Ishikawa (cell line): ENCODE measurements around the gene HBE1.

Experiments used
- CEBPB ChIP-seq: IDR thresholded peaks from 2 replicates; pipeline ENCODE4 v1.6.1; 2012
- CREB1 ChIP-seq: IDR thresholded peaks from 2 replicates; pipeline ENCODE4 v1.6.1; 2012; ENCODE audit warnings: low read depth
- FOXM1 ChIP-seq: IDR thresholded peaks from 2 replicates; pipeline ENCODE4 v1.6.1; 2012; ENCODE audit warnings: low read depth, borderline replicate concordance
- MAX ChIP-seq: IDR thresholded peaks from 2 replicates; pipeline ENCODE4 v1.6.1; 2012
- NFIC ChIP-seq: IDR thresholded peaks from 2 replicates; pipeline ENCODE4 v1.6.1; 2012
- RAD21 ChIP-seq: IDR thresholded peaks from 2 replicates; pipeline ENCODE4 v1.6.1; 2012; ENCODE audit warnings: low read depth
- REST ChIP-seq: IDR thresholded peaks from 2 replicates; pipeline ENCODE4 v1.6.1; 2012; ENCODE audit warnings: low read depth, mild to moderate bottlenecking
- TAF1 ChIP-seq: IDR thresholded peaks from 2 replicates; pipeline ENCODE4 v1.6.1; 2012; ENCODE audit warnings: low read depth, mild to moderate bottlenecking
- TCF12 ChIP-seq: IDR thresholded peaks from 2 replicates; pipeline ENCODE4 v1.6.1; 2012; ENCODE audit warnings: low read depth
- TEAD4 ChIP-seq: IDR thresholded peaks from 2 replicates; pipeline ENCODE4 v1.6.1; 2012
- USF1 ChIP-seq: IDR thresholded peaks from 2 replicates; pipeline ENCODE4 v1.6.1; 2012

- TF ChIP-seq RAD21 (no peak), TEAD4 (no peak), MAX (no peak), REST (no peak), CREB1 (no peak), NFIC (no peak), USF1 (no peak), TAF1 (no peak), CEBPB (no peak), TCF12 (no peak), FOXM1 (no peak)
These were observed 12.9 kb upstream of the HBE1 start for GRCh38 chr11:5282628-5283027.
